Endothelial cell of umbilical vein (primary cell): ENCODE measurements around the gene IGFBP6. TPM values are rescaled to one million over a fixed set of nuclear protein-coding genes. Genes with fewer than 3 reads are reported as not detected.

Experiments
- BruUV-seq: library from RNA; stranded (reverse); fragments of 400-500 nt; replicated peaks from 2 replicates; lab custom pipeline; 2021; lab: Mats Ljungman, UMichigan
- CTCF ChIA-PET: fragments of 300-600, 350-600 bp; sonication (Branson Sonifier 250); formaldehyde crosslinking; loops from one replicate; lab custom pipeline; 2021; ENCODE audit warnings: antibody characterized with exemption, inconsistent platforms; lab: Charles Lee
- POLR2A ChIA-PET: fragments of 300-600, 350-600 bp; sonication (Branson Sonifier 250); formaldehyde crosslinking; loops from one replicate; lab custom pipeline; 2021; ENCODE audit warnings: antibody characterized with exemption, inconsistent platforms; lab: Charles Lee
- DNase-seq: peaks from one replicate; pipeline ENCODE4 v3.0.0-alpha.2; 2011; ENCODE audit warnings: low read depth, low spot score
- FAIRE-seq: peaks from 2 replicates; lab custom pipeline; 2011; peaks lifted over from hg19 to GRCh38; lab: Jason Lieb, UNC
- H2AFZ ChIP-seq: 2 replicates; pipeline ENCODE4 v1.6.0; 2012; ENCODE audit warnings: low read depth, low read length, control low read depth, inconsistent platforms
- H3K27ac ChIP-seq: 2 replicates; pipeline ENCODE4 v1.5.1; 2011; ENCODE audit warnings: low read depth, mild to moderate bottlenecking, control low read depth, low read length, moderate library complexity; ENCODE audit not compliant: insufficient read depth
- H3K27me3 ChIP-seq, 2 experiments: 2 replicates each; pipeline versions ENCODE4 v1.6.0 to v1.6.1; 2011; ENCODE audit warnings: low read length in 2 of 2, mixed read lengths in 1 of 2; ENCODE audit not compliant: control insufficient read depth in 2 of 2, insufficient read depth in 2 of 2
- H3K36me3 ChIP-seq, 2 experiments: 2 replicates in 1 of 2; 3 replicates in 1 of 2; pipeline ENCODE4 v1.5.1; 2011; ENCODE audit warnings: low read length in 2 of 2, mild to moderate bottlenecking in 1 of 2, moderate library complexity in 1 of 2; ENCODE audit not compliant: control insufficient read depth in 2 of 2, insufficient read depth in 2 of 2; ENCODE audit errors: extremely low read depth in 1 of 2
- H3K4me1 ChIP-seq: 3 replicates; pipeline ENCODE4 v1.5.1; 2011; ENCODE audit warnings: mild to moderate bottlenecking, low read length; ENCODE audit not compliant: control insufficient read depth, insufficient read depth; ENCODE audit errors: extremely low read depth
- H3K4me2 ChIP-seq: 2 replicates; pipeline ENCODE4 v1.6.1; 2011; ENCODE audit warnings: low read length, control low read depth, mixed read lengths; ENCODE audit not compliant: insufficient read depth
- H3K4me3 ChIP-seq, 3 experiments: fragments of 200-600 bp in 1 of 3; sonication (generic), shearing (Covaris generic) in 1 of 3; replicated peaks in 1 of 3; 2 replicates each; pipeline ENCODE4 v1.5.1; 2011 to 2016; ENCODE audit warnings: control low read depth in 3 of 3, low read length in 3 of 3, mild to moderate bottlenecking in 2 of 3, inconsistent platforms in 1 of 3, low read depth in 1 of 3, moderate library complexity in 1 of 3; ENCODE audit not compliant: insufficient read depth in 1 of 3
- H3K79me2 ChIP-seq: 2 replicates; pipeline ENCODE4 v1.6.0; 2012; ENCODE audit warnings: low read length, inconsistent platforms; ENCODE audit not compliant: control insufficient read depth, insufficient read depth
- H3K9ac ChIP-seq: replicated peaks from 2 replicates; pipeline ENCODE3; 2011; ENCODE audit warnings: low read length, control low read depth; ENCODE audit not compliant: insufficient read depth; ENCODE audit errors: extremely low read depth
- H3K9me1 ChIP-seq: replicated peaks from 3 replicates; pipeline ENCODE4 v1.6.0; 2011; ENCODE audit warnings: mild to moderate bottlenecking, low read length; ENCODE audit not compliant: control insufficient read depth, insufficient read depth; ENCODE audit errors: extremely low read depth
- H3K9me3 ChIP-seq: replicated peaks from 2 replicates; pipeline ENCODE4 v1.5.1; 2012; ENCODE audit warnings: low read length, inconsistent platforms; ENCODE audit not compliant: control insufficient read depth, insufficient read depth
- H4K20me1 ChIP-seq: replicated peaks from 2 replicates; pipeline ENCODE3; 2011; ENCODE audit warnings: mild to moderate bottlenecking, low read length; ENCODE audit not compliant: control insufficient read depth, insufficient read depth; ENCODE audit errors: extremely low read depth
- EZH2 ChIP-seq: IDR thresholded peaks from 2 replicates; pipeline ENCODE4 v1.6.1; 2012; ENCODE audit warnings: borderline replicate concordance, low read depth, mild to moderate bottlenecking, moderate library complexity, low read length, inconsistent platforms; ENCODE audit not compliant: severe bottlenecking
- FOS ChIP-seq: IDR thresholded peaks from 2 replicates; pipeline ENCODE4 v1.6.1; 2011; ENCODE audit warnings: mild to moderate bottlenecking, low read length, moderate library complexity, borderline replicate concordance; ENCODE audit not compliant: insufficient read depth
- GATA2 ChIP-seq: IDR thresholded peaks from 2 replicates; pipeline ENCODE4 v1.7.0; 2011; ENCODE audit warnings: low read depth, mild to moderate bottlenecking, moderate library complexity, mixed read lengths, low read length; ENCODE audit not compliant: insufficient read length, insufficient read depth
- JUN ChIP-seq: IDR thresholded peaks from 2 replicates; pipeline ENCODE4 v1.6.1; 2011; ENCODE audit warnings: borderline replicate concordance, low read depth; ENCODE audit not compliant: insufficient read length, insufficient read depth
- POLR2A ChIP-seq: IDR thresholded peaks from 2 replicates; pipeline ENCODE4 v1.6.1; 2012; ENCODE audit warnings: low read depth, mild to moderate bottlenecking, control low read depth, low read length
- dilution Hi-C: fragments of 300-500 bp; cut with MboI; formaldehyde crosslinking; loops from one replicate; pipeline ENCODE4 v1.15.0; 2019; ENCODE audit warnings: low sequenced_read_pairs; ENCODE audit not compliant: extremely low pct_ligation_motif_present
- intact Hi-C: fragments of 100-400 bp; cut with micrococcal nuclease; formaldehyde crosslinking; loops from one replicate; pipeline ENCODE4 v1.10.0; 2022
- polyA plus RNA-seq, 4 experiments: library from polyadenylated mRNA; depleted of rRNA in 3 of 4; stranded (reverse) in 3 of 4; unstranded in 1 of 4; fragments of >200 nt; gene quantifications; 2 replicates each; pipeline versions ENCODE4 v1.2.1 to v1.2.3, GENCODE V29; 2011 to 2012; ENCODE audit warnings: missing spikeins in 1 of 4
- total RNA-seq: library from RNA; stranded (reverse); gene quantifications from 2 replicates; pipeline ENCODE4 v1.2.3, GENCODE V29; 2021
- TF ChIP-seq, protein P1 (sequence below), 2 donors: IDR thresholded peaks; 1 replicate in 1 of 2; 2 replicates in 1 of 2; pipeline ENCODE4 v1.5.1; 2011; ENCODE audit warnings: low read length in 2 of 2, mild to moderate bottlenecking in 2 of 2, moderate library complexity in 2 of 2, control low read depth in 1 of 2, inconsistent platforms in 1 of 2, low read depth in 1 of 2; ENCODE audit not compliant: insufficient read depth in 1 of 2; ENCODE audit errors: extremely low read depth in 1 of 2
- TF ChIP-seq, protein P2 (sequence below): IDR thresholded peaks from 2 replicates; pipeline ENCODE4 v1.6.1; 2011; ENCODE audit not compliant: insufficient read depth, insufficient read length

IGFBP6 gene
- total and polyA plus RNA-seq, 2 donors (not counting 3 experiments of a cell fraction or from before 2014, with no cell fraction given), result 14.1 to 18.2 TPM

DNA sequence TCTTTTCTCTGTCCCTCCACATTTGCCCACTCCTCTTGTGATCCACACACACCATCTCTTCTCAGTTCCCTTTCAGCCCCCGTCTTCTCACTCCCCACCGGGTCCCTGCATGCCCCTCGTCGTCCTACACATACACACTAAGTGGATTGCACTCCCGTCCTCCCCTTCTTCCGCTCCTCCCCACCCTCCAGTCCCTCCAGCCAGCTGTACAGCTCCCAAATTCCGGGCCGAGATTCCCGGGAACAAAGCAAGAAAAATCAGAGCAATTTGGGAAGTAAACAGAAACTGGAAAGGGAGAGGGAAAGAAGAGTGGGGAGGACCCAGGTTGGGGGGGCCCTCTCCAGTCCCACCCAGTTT is 282 bp upstream of the IGFBP6 start:
- Histone ChIP-seq H3K9ac (peak overlapping the region; percentile 8), H3K4me1 (peaks cover 27% of the 10 kb centered on the region), H3K27ac (no peak overlapping the region), H3K9me1 (no peaks in the 10 kb centered on the region), H3K9me3 (no peaks in the 10 kb centered on the region), H2AFZ (peak overlapping the region; percentile 99), H3K4me2 (peak overlapping the region; percentile 56), H3K79me2 (no peaks in the 10 kb centered on the region), H3K27me3 (no peaks in the 10 kb centered on the region), H4K20me1 (no peaks in the 10 kb centered on the region), H3K36me3 (no peaks in the 10 kb centered on the region), H3K4me3 (peak overlapping the region; percentile 43 to 50 (median 48))
- no peak for TF ChIP-seq EZH2
- TF ChIP-seq GATA2, result no peak
- TF ChIP-seq POLR2A, result no peak
- TF ChIP-seq FOS, result no peak
- TF ChIP-seq, protein P1, sequence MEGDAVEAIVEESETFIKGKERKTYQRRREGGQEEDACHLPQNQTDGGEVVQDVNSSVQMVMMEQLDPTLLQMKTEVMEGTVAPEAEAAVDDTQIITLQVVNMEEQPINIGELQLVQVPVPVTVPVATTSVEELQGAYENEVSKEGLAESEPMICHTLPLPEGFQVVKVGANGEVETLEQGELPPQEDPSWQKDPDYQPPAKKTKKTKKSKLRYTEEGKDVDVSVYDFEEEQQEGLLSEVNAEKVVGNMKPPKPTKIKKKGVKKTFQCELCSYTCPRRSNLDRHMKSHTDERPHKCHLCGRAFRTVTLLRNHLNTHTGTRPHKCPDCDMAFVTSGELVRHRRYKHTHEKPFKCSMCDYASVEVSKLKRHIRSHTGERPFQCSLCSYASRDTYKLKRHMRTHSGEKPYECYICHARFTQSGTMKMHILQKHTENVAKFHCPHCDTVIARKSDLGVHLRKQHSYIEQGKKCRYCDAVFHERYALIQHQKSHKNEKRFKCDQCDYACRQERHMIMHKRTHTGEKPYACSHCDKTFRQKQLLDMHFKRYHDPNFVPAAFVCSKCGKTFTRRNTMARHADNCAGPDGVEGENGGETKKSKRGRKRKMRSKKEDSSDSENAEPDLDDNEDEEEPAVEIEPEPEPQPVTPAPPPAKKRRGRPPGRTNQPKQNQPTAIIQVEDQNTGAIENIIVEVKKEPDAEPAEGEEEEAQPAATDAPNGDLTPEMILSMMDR (IDR thresholded peaks at IDR 0.05; ENCODE audit: extremely low read depth in 1 of 2, insufficient read depth in 1 of 2, low read depth in 1 of 2, low read length in 2 of 2), result no peak
- TF ChIP-seq, protein P2, sequence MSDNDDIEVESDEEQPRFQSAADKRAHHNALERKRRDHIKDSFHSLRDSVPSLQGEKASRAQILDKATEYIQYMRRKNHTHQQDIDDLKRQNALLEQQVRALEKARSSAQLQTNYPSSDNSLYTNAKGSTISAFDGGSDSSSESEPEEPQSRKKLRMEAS, result no peak
- no peak for TF ChIP-seq JUN
- intact Hi-C loops (loop anchor here (5.0 kb wide), 1 partner anchor 45 kb away; the partner anchor contains the start of gene TNS2), dilution Hi-C loops (no loop called here)
- peak; percentile 60 for FAIRE-seq
- peak; percentile 11 for DNase-seq
- ChIA-PET CTCF (interaction anchor here (0.6 to 10.8 kb wide), 6 partner anchors 10 to 100 kb away, joined by 3 to 463 read pairs (median 4); partner anchors contain the start of gene SPRYD3), POLR2A (interaction anchor here (0.6 to 1.9 kb wide), 2 partner anchors 18 to 46 kb away, joined by 4 to 10 read pairs; partner anchors contain the start of gene SPRYD3)
- no TSS peak for BruUV-seq
